Common myeloid progenitor, CD34-positive (primary cell): ENCODE results near the gene SHF.
A peak's percentile ranks its signal among the peaks of the same experiment; 100 is the strongest.

Experiments
- CTCF ChIA-PET: fragments of 350-600 bp; sonication (Branson Sonifier 250); formaldehyde crosslinking; loops from one replicate; lab custom pipeline; 2021; ENCODE audit warnings: antibody characterized with exemption; lab: Charles Lee
- POLR2A ChIA-PET: fragments of 350-600 bp; sonication (Branson Sonifier 250); formaldehyde crosslinking; loops from one replicate; lab custom pipeline; 2021; ENCODE audit warnings: antibody characterized with exemption; lab: Charles Lee
- DNase-seq, 3 donors: peaks; one replicate each; pipeline versions ENCODE4 v3.0.0 to v3.0.0-alpha.2; 2013
- H3K27ac ChIP-seq, 2 experiments: 1 replicate in 1 of 2; 2 replicates in 1 of 2; pipeline ENCODE4 v1.7.0; 2013; ENCODE audit warnings: inconsistent platforms in 2 of 2, low read length in 2 of 2, mild to moderate bottlenecking in 2 of 2, low read depth in 1 of 2, moderate library complexity in 1 of 2; ENCODE audit not compliant: severe bottlenecking in 2 of 2, insufficient read depth in 1 of 2, poor library complexity in 1 of 2
- H3K27me3 ChIP-seq, 5 experiments: replicated peaks in 2 of 5; 1 replicate in 3 of 5; 2 replicates in 2 of 5; pipeline versions ENCODE4 v1.6.1 to v1.7.0; 2013; ENCODE audit warnings: low read length in 4 of 5, mild to moderate bottlenecking in 2 of 5, moderate library complexity in 2 of 5, inconsistent platforms in 1 of 5; ENCODE audit not compliant: insufficient read depth in 5 of 5, control insufficient read depth in 4 of 5
- H3K36me3 ChIP-seq, 4 experiments: 1 replicate in 2 of 4; 2 replicates in 2 of 4; pipeline versions ENCODE4 v1.6.1 to v1.7.0; 2013; ENCODE audit warnings: low read length in 3 of 4, control low read depth in 1 of 4, mild to moderate bottlenecking in 1 of 4; ENCODE audit not compliant: control insufficient read depth in 4 of 4, insufficient read depth in 4 of 4
- H3K4me1 ChIP-seq, 4 experiments: 1 replicate in 3 of 4; 2 replicates in 1 of 4; pipeline versions ENCODE4 v1.6.1 to v1.7.1; 2013; ENCODE audit warnings: low read length in 3 of 4, mild to moderate bottlenecking in 3 of 4, control low read depth in 1 of 4, inconsistent platforms in 1 of 4, moderate library complexity in 1 of 4; ENCODE audit not compliant: control insufficient read depth in 4 of 4, insufficient read depth in 4 of 4; ENCODE audit errors: control extremely low read depth in 1 of 4
- H3K4me3 ChIP-seq, 7 experiments: 1 replicate in 4 of 7; 2 replicates in 3 of 7; pipeline versions ENCODE4 v1.5.1 to v1.7.0; 2013; ENCODE audit warnings: mild to moderate bottlenecking in 7 of 7, low read length in 6 of 7, moderate library complexity in 6 of 7, inconsistent platforms in 2 of 7, low read depth in 2 of 7, control low read depth in 1 of 7; ENCODE audit not compliant: insufficient read depth in 4 of 7, control insufficient read depth in 1 of 7; ENCODE audit errors: extremely low read depth in 1 of 7
- H3K9me3 ChIP-seq, 5 experiments: 1 replicate in 4 of 5; 2 replicates in 1 of 5; pipeline versions ENCODE4 v1.6.1 to v1.7.1; 2013; ENCODE audit warnings: low read length in 4 of 5, mild to moderate bottlenecking in 2 of 5, inconsistent platforms in 1 of 5, low read depth in 1 of 5, moderate library complexity in 1 of 5; ENCODE audit not compliant: control insufficient read depth in 4 of 5, insufficient read depth in 2 of 5; ENCODE audit errors: control extremely low read depth in 1 of 5
- WGBS: methylation state at CpG from one replicate; pipeline ENCODE4 v1.1.5; 2013; ENCODE audit not compliant: insufficient coverage; 5-methylcytosine and 5-hydroxymethylcytosine counted together

SHF gene

DNA sequence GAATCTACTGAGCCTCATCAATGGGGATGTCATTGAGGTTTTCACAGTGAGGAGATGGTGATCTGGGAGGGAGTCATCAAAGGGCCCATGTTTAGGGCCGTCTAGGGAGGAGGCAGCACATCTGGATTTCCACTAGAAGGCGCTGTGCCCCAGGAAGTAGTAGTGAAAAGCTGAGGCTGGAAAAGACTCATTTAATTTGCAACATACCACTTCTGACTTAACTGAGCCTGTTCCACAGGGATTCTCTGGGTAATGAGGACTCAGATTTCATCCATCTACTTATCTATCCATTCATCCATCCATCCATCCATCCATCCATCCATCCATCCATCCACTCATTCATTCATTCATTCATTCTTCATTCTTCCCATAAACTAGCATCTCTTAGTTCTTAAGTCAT, 17.4 kb upstream of the SHF start:
- no peaks in the 10 kb centered on the region for H3K9me3 ChIP-seq
- H3K27ac ChIP-seq = no peak overlapping the region
- WGBS = 0% methylated on average over 1 of the region's 2 CpGs
- CTCF ChIA-PET = interaction anchor here (0.7 to 8.0 kb wide), 30 partner anchors 9 to 256 kb away, joined by 3 to 179 read pairs (median 4); a partner anchor contains a TSS
- H3K4me1 ChIP-seq = peaks cover 4 to 20% (median 10%) of the 10 kb centered on the region in 4 experiments
- peak; percentile 69 to 82 (median 77) for DNase-seq
- POLR2A ChIA-PET = no interaction called here
- no peak overlapping the region for H3K4me3 ChIP-seq
- H3K36me3 ChIP-seq = no peaks in the 10 kb centered on the region
- no peaks in the 10 kb centered on the region for H3K27me3 ChIP-seq

DNA sequence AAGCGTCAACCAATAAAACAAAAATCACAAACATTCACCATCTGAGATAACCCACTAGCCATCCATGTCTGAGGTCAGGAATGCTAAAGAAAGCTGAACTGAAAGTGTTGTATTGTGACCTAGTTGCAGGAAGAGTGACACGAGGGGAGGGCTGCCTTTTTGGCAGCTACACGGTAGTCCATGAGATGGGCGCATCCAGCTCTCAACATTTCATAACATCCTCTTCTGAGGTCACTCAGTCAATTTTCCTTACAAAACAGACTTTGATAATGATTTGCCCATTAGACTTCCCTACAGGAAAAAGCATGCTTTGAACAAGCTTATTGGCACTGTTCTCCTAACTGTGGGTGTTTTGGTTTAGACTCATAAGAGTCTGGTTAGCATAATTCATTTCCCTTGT, 15.4 kb upstream of the SHF start:
- Histone ChIP-seq H3K4me1 (peaks cover 4 to 30% (median 20%) of the 10 kb centered on the region in 4 experiments), H3K27me3 (no peaks in the 10 kb centered on the region), H3K4me3 (no peak overlapping the region), H3K27ac (no peak overlapping the region), H3K36me3 (no peaks in the 10 kb centered on the region), H3K9me3 (no peaks in the 10 kb centered on the region)
- 50% methylated on average over 2 of the region's 4 CpGs for WGBS
- DNase-seq = no peak
- POLR2A ChIA-PET = no interaction called here
- CTCF ChIA-PET = interaction anchor here (0.7 to 8.0 kb wide), 9 partner anchors 9 to 199 kb away, joined by 3 to 179 read pairs (median 3); a partner anchor contains a TSS

DNA sequence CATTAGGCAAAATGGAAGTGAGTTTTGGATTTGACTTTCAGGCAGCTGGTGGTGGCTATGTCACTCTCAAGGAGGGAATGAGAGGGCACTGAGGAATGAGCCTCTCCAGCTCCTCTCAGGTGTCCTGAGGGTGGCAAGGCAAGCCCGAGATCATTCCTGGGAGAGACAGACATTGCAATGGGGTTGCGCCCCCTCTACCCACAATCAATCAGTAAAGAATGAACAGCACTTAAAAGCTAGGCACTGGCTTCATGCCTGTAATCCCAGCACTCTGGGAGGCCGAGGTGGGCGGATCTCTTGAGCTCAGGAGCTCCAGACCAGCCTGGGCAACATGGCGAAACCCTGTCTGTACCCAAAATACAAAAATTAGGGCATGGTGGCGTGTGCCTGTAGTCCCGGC, 14.1 kb upstream of the SHF start:
- Histone ChIP-seq H3K4me1 (peaks cover 4 to 37% (median 27%) of the 10 kb centered on the region in 4 experiments), H3K4me3 (no peak overlapping the region), H3K27me3 (no peaks in the 10 kb centered on the region), H3K9me3 (no peaks in the 10 kb centered on the region), H3K36me3 (no peaks in the 10 kb centered on the region), H3K27ac (no peak overlapping the region)
- WGBS = 100% methylated on average over 2 of the region's 7 CpGs
- no peak for DNase-seq
- POLR2A ChIA-PET = interaction anchor here (1.3 kb wide), 1 partner anchor 39 kb away, joined by 3 read pairs; no protein-coding TSS in a partner anchor
- CTCF ChIA-PET = interaction anchor here (0.6 to 8.0 kb wide), 11 partner anchors 8 to 200 kb away, joined by 3 to 179 read pairs (median 4); a partner anchor contains a TSS

DNA sequence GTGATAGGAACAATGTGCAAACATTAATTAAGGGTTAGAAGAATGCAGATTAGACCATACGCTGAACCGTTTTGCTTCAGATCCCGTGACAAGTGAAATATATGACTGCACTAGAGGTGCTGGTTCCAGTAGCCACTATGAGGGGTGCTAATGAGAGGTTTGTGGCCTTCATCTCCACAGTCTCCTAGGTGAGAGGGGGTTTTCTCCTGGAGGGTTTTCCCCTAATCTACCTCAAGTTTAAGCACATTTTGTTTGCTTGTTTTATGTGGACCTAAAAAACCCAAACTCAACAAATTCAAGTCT, 13.7 kb upstream of the SHF start:
- WGBS = 94% methylated on average over 3 of the region's 3 CpGs
- peak overlapping the region; percentile 72 to 94 for H3K27ac ChIP-seq
- peaks cover 4 to 37% (median 27%) of the 10 kb centered on the region in 4 experiments for H3K4me1 ChIP-seq
- H3K9me3 ChIP-seq = no peaks in the 10 kb centered on the region
- H3K36me3 ChIP-seq = no peaks in the 10 kb centered on the region
- POLR2A ChIA-PET = interaction anchor here (0.9 to 1.3 kb wide), 5 partner anchors 17 to 38 kb away, joined by 3 to 4 read pairs (median 3); no protein-coding TSS in a partner anchor
- no peak for DNase-seq
- H3K27me3 ChIP-seq = no peaks in the 10 kb centered on the region
- peak overlapping the region in 4 of 7 experiments; percentile 80 to 93 (median 86) for H3K4me3 ChIP-seq
- CTCF ChIA-PET = interaction anchor here (1.0 to 8.0 kb wide), 9 partner anchors 8 to 199 kb away, joined by 3 to 179 read pairs (median 4); no protein-coding TSS in a partner anchor

DNA sequence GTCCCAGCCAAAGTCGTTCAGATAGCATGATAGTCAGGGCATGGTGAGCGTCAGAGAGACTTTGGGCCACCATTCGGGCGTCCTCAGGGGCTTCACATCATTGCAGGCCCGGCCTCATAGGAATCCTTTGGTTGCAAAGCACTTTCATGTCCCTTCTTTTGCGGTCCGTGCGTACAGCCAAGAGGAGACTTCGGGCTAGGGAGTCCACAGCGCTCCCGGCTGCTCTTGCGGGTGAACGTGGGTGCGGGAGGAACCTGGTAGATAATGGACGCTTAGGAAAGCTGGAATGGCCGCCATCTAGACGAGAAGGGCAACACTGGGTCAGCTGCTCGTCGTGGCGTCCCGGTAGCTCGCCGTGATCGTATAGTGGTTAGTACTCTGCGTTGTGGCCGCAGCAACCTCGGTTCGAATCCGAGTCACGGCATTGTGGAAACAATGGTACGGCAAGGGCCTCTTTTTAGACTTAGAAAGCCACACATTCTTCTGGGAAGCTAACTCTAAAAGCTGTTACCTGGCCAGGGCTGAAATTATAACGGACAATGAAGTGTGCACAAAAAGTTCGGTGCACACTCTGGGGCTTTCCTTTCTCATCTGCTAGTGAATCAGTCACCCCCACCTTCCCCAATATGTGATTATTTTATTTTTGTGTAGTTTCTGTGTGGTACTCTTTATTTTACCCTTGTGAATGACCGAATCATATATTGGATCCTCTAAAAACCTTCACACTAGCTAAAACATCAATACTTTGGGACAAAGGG, 13.2 kb upstream of the SHF start:
- peak in 2 of 3 donors; percentile 69 to 75 for DNase-seq
- POLR2A ChIA-PET = interaction anchor here (0.9 to 1.3 kb wide), 5 partner anchors 16 to 38 kb away, joined by 3 to 4 read pairs (median 3); no protein-coding TSS in a partner anchor
- peaks cover 4 to 37% (median 27%) of the 10 kb centered on the region in 4 experiments for H3K4me1 ChIP-seq
- peak overlapping the region; percentile 72 to 94 for H3K27ac ChIP-seq
- WGBS = under 1% methylated on average over 21 of the region's 34 CpGs
- CTCF ChIA-PET = interaction anchor here (1.0 to 8.0 kb wide), 13 partner anchors 9 to 228 kb away, joined by 3 to 179 read pairs (median 4); partner anchors contain the start of gene SHF
- no peaks in the 10 kb centered on the region for H3K9me3 ChIP-seq
- H3K36me3 ChIP-seq = no peaks in the 10 kb centered on the region
- no peaks in the 10 kb centered on the region for H3K27me3 ChIP-seq
- peak overlapping the region; percentile 49 to 93 (median 84) for H3K4me3 ChIP-seq

DNA sequence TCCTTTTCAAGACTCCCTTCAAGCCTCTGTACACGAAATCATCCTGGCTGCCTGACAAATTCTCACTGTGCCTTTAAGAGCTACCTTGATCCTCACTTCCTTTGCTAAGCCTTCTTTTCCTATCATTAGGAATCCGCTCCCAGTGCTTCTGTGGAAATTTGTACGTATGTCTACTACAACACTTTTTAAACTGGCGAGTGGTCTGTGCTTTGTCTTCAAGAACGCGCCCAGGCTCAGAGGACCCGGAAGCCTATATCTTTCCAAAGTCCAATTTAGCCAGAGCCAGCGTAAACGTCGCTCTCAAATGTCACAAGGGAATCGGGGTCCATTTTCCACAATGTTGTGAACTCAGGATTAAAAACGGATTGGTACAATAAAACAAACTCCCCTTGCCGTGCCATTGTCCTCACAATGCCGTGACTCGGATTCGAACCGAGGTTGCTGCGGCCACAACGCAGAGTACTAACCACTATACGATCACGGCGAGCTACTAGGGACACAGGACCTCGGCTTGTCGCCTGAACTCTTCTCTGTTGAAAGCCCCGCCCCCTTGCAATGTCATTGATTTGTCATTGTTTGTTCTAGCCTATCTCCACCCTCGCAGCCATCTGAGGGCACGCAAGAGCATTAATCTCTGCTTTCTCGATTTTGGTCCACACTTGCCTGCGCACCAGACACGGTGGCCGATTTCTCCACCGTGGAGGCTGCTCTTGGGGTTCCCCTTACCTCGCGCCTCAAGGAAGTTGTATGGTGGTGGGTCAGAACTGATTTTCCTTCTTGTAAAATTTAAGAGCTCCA, 12.4 kb upstream of the SHF start:
- H3K9me3 ChIP-seq = no peaks in the 10 kb centered on the region
- H3K27ac ChIP-seq = peak overlapping the region; percentile 72 to 94
- ChIA-PET POLR2A (interaction anchor here (0.9 to 1.3 kb wide), 5 partner anchors 16 to 37 kb away, joined by 3 to 4 read pairs (median 3); no protein-coding TSS in a partner anchor), CTCF (interaction anchor here (0.8 to 8.0 kb wide), 12 partner anchors 9 to 229 kb away, joined by 3 to 179 read pairs (median 4); partner anchors contain the start of gene SHF)
- peaks cover 4 to 37% (median 27%) of the 10 kb centered on the region in 4 experiments for H3K4me1 ChIP-seq
- DNase-seq = peak; percentile 98 to 99 (median 99)
- no peaks in the 10 kb centered on the region for H3K27me3 ChIP-seq
- no peaks in the 10 kb centered on the region for H3K36me3 ChIP-seq
- H3K4me3 ChIP-seq = peak overlapping the region; percentile 49 to 93 (median 84)
- WGBS = 3% methylated on average over 32 of the region's 34 CpGs
